HuH-7 (cell line): ENCODE data around the gene PHLDA1.
"Not testable (repeated sequence)": the region's sequence is repeated elsewhere in the genome, so short reads cannot be mapped to it uniquely, and the experiment has no call there.

Experiments
- DNase-seq: peaks from one replicate; pipeline ENCODE4 v3.0.0; 2011; ENCODE audit warnings: low spot score

PHLDA1 gene

DNA sequence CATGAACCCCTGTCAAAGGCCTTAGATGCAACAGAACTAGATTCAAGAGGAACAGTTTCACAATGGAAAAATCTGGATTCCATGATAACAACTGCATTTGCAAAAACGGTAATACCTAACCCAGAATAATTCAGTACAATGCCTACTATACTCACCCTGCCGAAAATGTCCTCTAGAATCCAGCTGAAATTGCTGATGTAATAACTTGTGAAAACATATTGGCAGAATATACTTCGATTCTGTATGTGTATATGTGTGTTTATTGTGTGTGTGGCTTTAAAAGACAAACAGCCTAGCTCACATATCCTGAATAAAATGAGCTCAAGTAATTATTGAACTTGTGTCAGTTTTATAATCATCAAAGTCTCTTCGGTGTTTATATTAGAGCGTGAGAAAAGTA, 46.0 kb downstream of the PHLDA1 start:
- DNase-seq = no peak

DNA sequence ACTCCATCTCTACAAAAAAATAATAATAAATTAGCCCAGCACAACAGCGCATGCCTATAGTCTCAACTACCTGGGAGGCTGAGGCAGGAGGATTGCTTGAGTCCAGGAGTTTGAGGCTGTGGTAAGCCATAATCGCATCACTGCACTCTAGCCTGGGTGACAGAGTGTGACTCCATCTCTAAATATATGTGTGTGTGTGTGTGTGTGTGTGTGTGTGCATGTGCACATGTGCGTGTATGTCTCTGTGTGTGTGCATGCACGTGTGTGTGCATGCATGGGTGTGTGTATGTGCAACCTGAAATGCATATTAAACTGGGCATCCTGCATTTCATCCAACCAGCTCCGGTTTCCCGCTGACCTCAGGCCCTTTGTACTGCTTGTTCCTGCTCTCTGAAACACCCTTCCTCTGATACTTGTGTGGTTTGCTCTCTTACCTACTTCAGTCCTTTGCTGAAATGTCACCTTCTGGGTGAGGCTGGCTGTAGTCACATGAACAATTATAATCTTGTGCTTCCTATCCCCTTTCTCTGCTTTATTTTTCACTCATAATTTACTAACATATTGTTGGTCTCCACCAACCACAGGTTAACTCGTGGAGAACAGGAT, 46.9 kb downstream of the PHLDA1 start:
- no peak for DNase-seq

DNA sequence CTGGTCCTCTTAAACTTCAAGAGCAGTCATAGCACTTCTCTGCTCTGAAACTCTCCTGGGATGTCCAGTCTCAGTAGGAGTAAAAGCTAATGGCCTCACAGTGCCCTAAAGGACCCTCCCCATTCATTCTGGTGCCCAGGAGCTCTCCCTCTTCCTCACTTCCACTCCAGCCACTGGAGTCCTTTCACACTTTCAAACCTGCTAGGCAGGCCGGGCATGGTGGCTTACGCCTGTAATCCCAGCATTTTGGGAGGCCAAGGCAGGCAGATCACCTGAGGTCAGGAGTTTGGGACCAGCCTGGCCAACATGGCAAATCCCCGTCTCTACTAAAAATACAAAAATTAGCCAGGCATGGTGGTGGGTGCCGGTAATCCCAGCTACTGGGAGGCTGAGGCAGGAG, 47.7 kb downstream of the PHLDA1 start:
- not testable (repeated sequence) for DNase-seq

GRCh38 chr12:75982979-75983660, 48.5 kb downstream of the PHLDA1 start:
- no peak for DNase-seq

DNA sequence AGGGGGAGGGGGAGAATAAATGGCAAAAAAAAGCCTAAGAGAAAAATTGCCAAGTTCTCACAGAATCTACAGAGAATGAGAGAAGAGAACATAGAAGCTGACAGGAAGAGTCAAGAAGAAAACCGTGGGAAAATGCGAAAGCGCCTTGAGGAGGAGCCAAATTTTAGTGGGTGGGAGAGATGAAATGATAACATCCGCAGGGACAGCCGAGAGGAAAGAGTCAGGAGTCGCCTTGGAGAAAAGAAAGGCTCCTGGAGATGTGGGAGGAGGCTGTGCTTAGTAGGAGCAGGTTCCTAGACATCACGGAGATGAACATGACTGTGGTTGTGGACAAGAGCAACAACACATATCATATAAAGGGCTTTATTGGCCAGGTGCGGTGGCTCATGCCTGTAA, 49.4 kb downstream of the PHLDA1 start:
- DNase-seq = no peak

GRCh38 chr12:75981247-75982168, 50.1 kb downstream of the PHLDA1 start:
- DNase-seq = no peak

- no peak for DNase-seq
These were observed 52.4 kb downstream of the PHLDA1 start for GRCh38 chr12:75979181-75979580.

DNA sequence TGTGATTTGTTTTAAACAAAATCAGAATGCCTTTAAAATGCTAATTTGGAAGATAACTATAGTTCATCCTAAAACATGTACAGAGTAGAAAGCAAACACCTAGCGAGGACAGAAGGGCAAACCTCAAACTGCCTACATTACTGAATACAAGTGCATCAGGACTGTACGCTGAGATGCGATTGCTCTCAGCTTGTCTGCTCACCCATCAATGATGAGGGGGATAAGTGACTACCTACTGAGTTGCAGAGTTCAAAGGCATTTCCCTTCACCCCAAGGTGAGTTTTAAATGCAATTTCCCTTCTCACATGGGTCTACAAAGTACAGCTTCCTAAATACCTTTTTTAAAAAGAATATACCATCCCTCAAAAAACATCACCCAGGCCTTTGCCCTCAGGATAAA, 52.9 kb downstream of the PHLDA1 start:
- DNase-seq = no peak

DNA sequence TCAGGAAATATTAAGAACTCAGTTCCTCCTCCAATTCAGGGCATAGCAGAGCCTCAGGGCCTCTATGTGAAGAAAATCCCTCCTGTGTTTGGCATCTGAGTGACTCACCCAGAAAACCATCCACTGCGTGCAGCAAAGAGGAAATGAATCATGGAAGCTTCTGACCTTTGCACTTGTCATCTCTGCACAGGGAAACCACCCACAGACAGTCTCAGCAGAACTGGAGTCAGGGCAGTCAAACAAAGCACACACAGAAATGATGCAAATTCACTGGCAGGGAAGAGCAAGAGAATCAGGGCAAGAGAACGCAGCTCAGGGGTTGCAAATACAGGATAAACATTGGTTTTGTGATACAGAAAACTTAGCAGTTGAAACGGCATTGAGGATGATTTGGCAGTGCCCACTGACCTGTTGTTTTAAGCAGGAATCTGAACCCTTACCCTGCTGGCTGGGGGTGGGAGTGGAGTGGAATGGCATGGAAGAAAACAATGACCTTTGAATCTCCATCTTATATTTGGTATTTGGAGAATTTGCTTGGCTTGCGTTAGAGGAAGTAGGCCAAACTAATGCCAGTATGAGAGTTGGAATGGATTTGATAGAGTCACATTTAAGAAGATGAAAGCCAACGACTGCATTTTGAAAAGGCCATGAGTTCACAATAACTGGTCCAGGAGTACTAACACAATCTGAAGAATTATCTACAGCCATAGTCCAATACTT, 53.5 kb downstream of the PHLDA1 start:
- DNase-seq = peak; percentile 62

GRCh38 chr12:75977590-75977951, 54.0 kb downstream of the PHLDA1 start:
- DNase-seq = no peak

- DNase-seq = no peak
These were observed 54.7 kb downstream of the PHLDA1 start for GRCh38 chr12:75976913-75977312.

DNA sequence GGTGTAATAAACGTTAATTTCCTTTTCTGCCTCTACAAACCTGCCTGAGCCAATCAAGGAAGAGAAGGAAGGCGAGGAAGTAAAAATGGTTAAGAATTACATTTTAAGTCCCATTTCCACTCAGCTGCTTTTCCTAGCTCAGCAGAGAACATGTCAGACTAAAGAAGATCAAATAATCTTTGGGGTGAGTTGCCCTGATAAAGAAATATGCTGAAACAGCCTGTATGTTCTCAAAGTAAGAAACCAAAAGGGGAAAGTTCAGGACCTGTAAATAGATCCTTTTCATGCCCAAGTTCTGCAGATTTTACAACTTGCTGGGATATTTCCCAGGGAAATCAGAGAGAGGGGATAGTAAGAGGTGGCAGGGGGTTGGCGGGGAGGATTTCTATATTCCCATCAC, 55.5 kb downstream of the PHLDA1 start:
- no peak for DNase-seq

- DNase-seq = no peak
These were observed 55.9 kb downstream of the PHLDA1 start for GRCh38 chr12:75975702-75976101.
